Endothelial cell of umbilical vein (primary cell): Measurements from ENCODE around the gene PPM1F. TPM values are rescaled to one million over a fixed set of nuclear protein-coding genes. Genes with fewer than 3 reads are reported as not detected.
A peak's percentile ranks its signal among the peaks of the same experiment; 100 is the strongest.

Experiments
- BruUV-seq: library from RNA; stranded (reverse); fragments of 400-500 nt; replicated peaks from 2 replicates; lab custom pipeline; 2021; lab: Mats Ljungman, UMichigan
- CTCF ChIA-PET: fragments of 300-600, 350-600 bp; sonication (Branson Sonifier 250); formaldehyde crosslinking; loops from one replicate; lab custom pipeline; 2021; ENCODE audit warnings: antibody characterized with exemption, inconsistent platforms; lab: Charles Lee
- POLR2A ChIA-PET: fragments of 300-600, 350-600 bp; sonication (Branson Sonifier 250); formaldehyde crosslinking; loops from one replicate; lab custom pipeline; 2021; ENCODE audit warnings: antibody characterized with exemption, inconsistent platforms; lab: Charles Lee
- DNase-seq: peaks from one replicate; pipeline ENCODE4 v3.0.0-alpha.2; 2011; ENCODE audit warnings: low read depth, low spot score
- FAIRE-seq: peaks from 2 replicates; lab custom pipeline; 2011; peaks lifted over from hg19 to GRCh38; lab: Jason Lieb, UNC
- H2AFZ ChIP-seq: 2 replicates; pipeline ENCODE4 v1.6.0; 2012; ENCODE audit warnings: low read depth, low read length, control low read depth, inconsistent platforms
- H3K27ac ChIP-seq: 2 replicates; pipeline ENCODE4 v1.5.1; 2011; ENCODE audit warnings: low read depth, mild to moderate bottlenecking, control low read depth, low read length, moderate library complexity; ENCODE audit not compliant: insufficient read depth
- H3K27me3 ChIP-seq, 2 experiments: 2 replicates each; pipeline versions ENCODE4 v1.6.0 to v1.6.1; 2011; ENCODE audit warnings: low read length in 2 of 2, mixed read lengths in 1 of 2; ENCODE audit not compliant: control insufficient read depth in 2 of 2, insufficient read depth in 2 of 2
- H3K36me3 ChIP-seq, 2 experiments: 2 replicates in 1 of 2; 3 replicates in 1 of 2; pipeline ENCODE4 v1.5.1; 2011; ENCODE audit warnings: low read length in 2 of 2, mild to moderate bottlenecking in 1 of 2, moderate library complexity in 1 of 2; ENCODE audit not compliant: control insufficient read depth in 2 of 2, insufficient read depth in 2 of 2; ENCODE audit errors: extremely low read depth in 1 of 2
- H3K4me1 ChIP-seq: 3 replicates; pipeline ENCODE4 v1.5.1; 2011; ENCODE audit warnings: mild to moderate bottlenecking, low read length; ENCODE audit not compliant: control insufficient read depth, insufficient read depth; ENCODE audit errors: extremely low read depth
- H3K4me2 ChIP-seq: 2 replicates; pipeline ENCODE4 v1.6.1; 2011; ENCODE audit warnings: low read length, control low read depth, mixed read lengths; ENCODE audit not compliant: insufficient read depth
- H3K4me3 ChIP-seq, 3 experiments: fragments of 200-600 bp in 1 of 3; sonication (generic), shearing (Covaris generic) in 1 of 3; replicated peaks in 1 of 3; 2 replicates each; pipeline ENCODE4 v1.5.1; 2011 to 2016; ENCODE audit warnings: control low read depth in 3 of 3, low read length in 3 of 3, mild to moderate bottlenecking in 2 of 3, inconsistent platforms in 1 of 3, low read depth in 1 of 3, moderate library complexity in 1 of 3; ENCODE audit not compliant: insufficient read depth in 1 of 3
- H3K79me2 ChIP-seq: 2 replicates; pipeline ENCODE4 v1.6.0; 2012; ENCODE audit warnings: low read length, inconsistent platforms; ENCODE audit not compliant: control insufficient read depth, insufficient read depth
- H3K9ac ChIP-seq: replicated peaks from 2 replicates; pipeline ENCODE3; 2011; ENCODE audit warnings: low read length, control low read depth; ENCODE audit not compliant: insufficient read depth; ENCODE audit errors: extremely low read depth
- H3K9me1 ChIP-seq: replicated peaks from 3 replicates; pipeline ENCODE4 v1.6.0; 2011; ENCODE audit warnings: mild to moderate bottlenecking, low read length; ENCODE audit not compliant: control insufficient read depth, insufficient read depth; ENCODE audit errors: extremely low read depth
- H3K9me3 ChIP-seq: replicated peaks from 2 replicates; pipeline ENCODE4 v1.5.1; 2012; ENCODE audit warnings: low read length, inconsistent platforms; ENCODE audit not compliant: control insufficient read depth, insufficient read depth
- H4K20me1 ChIP-seq: replicated peaks from 2 replicates; pipeline ENCODE3; 2011; ENCODE audit warnings: mild to moderate bottlenecking, low read length; ENCODE audit not compliant: control insufficient read depth, insufficient read depth; ENCODE audit errors: extremely low read depth
- EZH2 ChIP-seq: IDR thresholded peaks from 2 replicates; pipeline ENCODE4 v1.6.1; 2012; ENCODE audit warnings: borderline replicate concordance, low read depth, mild to moderate bottlenecking, moderate library complexity, low read length, inconsistent platforms; ENCODE audit not compliant: severe bottlenecking
- FOS ChIP-seq: IDR thresholded peaks from 2 replicates; pipeline ENCODE4 v1.6.1; 2011; ENCODE audit warnings: mild to moderate bottlenecking, low read length, moderate library complexity, borderline replicate concordance; ENCODE audit not compliant: insufficient read depth
- GATA2 ChIP-seq: IDR thresholded peaks from 2 replicates; pipeline ENCODE4 v1.7.0; 2011; ENCODE audit warnings: low read depth, mild to moderate bottlenecking, moderate library complexity, mixed read lengths, low read length; ENCODE audit not compliant: insufficient read length, insufficient read depth
- JUN ChIP-seq: IDR thresholded peaks from 2 replicates; pipeline ENCODE4 v1.6.1; 2011; ENCODE audit warnings: borderline replicate concordance, low read depth; ENCODE audit not compliant: insufficient read length, insufficient read depth
- MYC ChIP-seq: IDR thresholded peaks from one replicate; pipeline ENCODE4 v1.6.1; 2011; ENCODE audit warnings: mild to moderate bottlenecking, low read depth, low read length
- POLR2A ChIP-seq: IDR thresholded peaks from 2 replicates; pipeline ENCODE4 v1.6.1; 2012; ENCODE audit warnings: low read depth, mild to moderate bottlenecking, control low read depth, low read length
- POLR2AphosphoS5 ChIP-seq: IDR thresholded peaks from 2 replicates; pipeline ENCODE4 v1.6.1; 2012; ENCODE audit warnings: low read depth, mild to moderate bottlenecking, control low read depth, low read length, moderate library complexity; ENCODE audit not compliant: insufficient read depth
- dilution Hi-C: fragments of 300-500 bp; cut with MboI; formaldehyde crosslinking; loops from one replicate; pipeline ENCODE4 v1.15.0; 2019; ENCODE audit warnings: low sequenced_read_pairs; ENCODE audit not compliant: extremely low pct_ligation_motif_present
- intact Hi-C: fragments of 100-400 bp; cut with micrococcal nuclease; formaldehyde crosslinking; loops from one replicate; pipeline ENCODE4 v1.10.0; 2022
- polyA plus RNA-seq, 4 experiments: library from polyadenylated mRNA; depleted of rRNA in 3 of 4; stranded (reverse) in 3 of 4; unstranded in 1 of 4; fragments of >200 nt; gene quantifications; 2 replicates each; pipeline versions ENCODE4 v1.2.1 to v1.2.3, GENCODE V29; 2011 to 2012; ENCODE audit warnings: missing spikeins in 1 of 4
- total RNA-seq: library from RNA; stranded (reverse); gene quantifications from 2 replicates; pipeline ENCODE4 v1.2.3, GENCODE V29; 2021
- TF ChIP-seq, protein P1 (sequence below): IDR thresholded peaks from 2 replicates; pipeline ENCODE4 v1.6.1; 2011; ENCODE audit not compliant: insufficient read depth, insufficient read length
- TF ChIP-seq, protein P2 (sequence below), 2 donors: IDR thresholded peaks; 1 replicate in 1 of 2; 2 replicates in 1 of 2; pipeline ENCODE4 v1.5.1; 2011; ENCODE audit warnings: low read length in 2 of 2, mild to moderate bottlenecking in 2 of 2, moderate library complexity in 2 of 2, control low read depth in 1 of 2, inconsistent platforms in 1 of 2, low read depth in 1 of 2; ENCODE audit not compliant: insufficient read depth in 1 of 2; ENCODE audit errors: extremely low read depth in 1 of 2

Gene PPM1F
- total and polyA plus RNA-seq, 2 donors (not counting 3 experiments of a cell fraction or from before 2014, with no cell fraction given) = 107 to 178 TPM

DNA sequence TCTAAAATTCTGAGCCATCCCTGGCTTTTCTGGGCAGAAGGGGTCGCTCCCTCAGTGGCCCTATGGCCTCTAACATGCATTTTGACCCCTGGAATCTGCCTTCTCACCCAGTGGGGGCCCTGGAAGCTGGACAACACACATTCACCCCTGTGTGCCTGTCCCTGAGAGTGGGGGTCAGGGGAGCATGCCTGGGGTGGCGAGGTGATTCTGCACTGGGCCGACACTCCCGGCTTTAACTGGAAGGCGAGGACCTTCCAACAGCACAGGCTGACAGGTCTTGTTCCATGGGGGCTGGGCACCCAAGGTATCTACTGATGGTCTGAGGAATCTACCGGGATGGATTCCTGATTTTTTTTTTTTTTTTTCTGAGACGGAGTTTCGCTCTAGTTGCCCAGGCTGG is 10.7 kb downstream of the PPM1F start:
- Histone ChIP-seq H3K27ac (peak overlapping the region; percentile 86), H3K9me1 (no peaks in the 10 kb centered on the region), H3K4me1 (peaks cover 83% of the 10 kb centered on the region), H3K36me3 (peaks cover 15 to 29% of the 10 kb centered on the region in 2 experiments), H3K9ac (peak overlapping the region; percentile 33), H3K4me3 (no peak overlapping the region), H3K27me3 (no peaks in the 10 kb centered on the region), H4K20me1 (no peaks in the 10 kb centered on the region), H3K79me2 (peaks cover 46% of the 10 kb centered on the region), H2AFZ (no peak overlapping the region), H3K4me2 (peak overlapping the region; percentile 7), H3K9me3 (no peaks in the 10 kb centered on the region)
- FAIRE-seq (no peak), DNase-seq (no peak)
- dilution Hi-C loops (loop anchor here (25.0 kb wide), 2 partner anchors 130 to 230 kb away; no protein-coding TSS in a partner anchor), intact Hi-C loops (loop anchor here (1.0 to 2.0 kb wide), 2 partner anchors 9 to 205 kb away; no protein-coding TSS in a partner anchor)
- BruUV-seq = TSS peak; percentile 7
- TF ChIP-seq GATA2 = no peak
- TF ChIP-seq, protein P1, sequence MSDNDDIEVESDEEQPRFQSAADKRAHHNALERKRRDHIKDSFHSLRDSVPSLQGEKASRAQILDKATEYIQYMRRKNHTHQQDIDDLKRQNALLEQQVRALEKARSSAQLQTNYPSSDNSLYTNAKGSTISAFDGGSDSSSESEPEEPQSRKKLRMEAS = no peak
- no peak for TF ChIP-seq JUN
- TF ChIP-seq FOS = no peak
- TF ChIP-seq POLR2A = no peak
- no peak for TF ChIP-seq POLR2AphosphoS5
- no peak for TF ChIP-seq EZH2
- TF ChIP-seq, protein P2, sequence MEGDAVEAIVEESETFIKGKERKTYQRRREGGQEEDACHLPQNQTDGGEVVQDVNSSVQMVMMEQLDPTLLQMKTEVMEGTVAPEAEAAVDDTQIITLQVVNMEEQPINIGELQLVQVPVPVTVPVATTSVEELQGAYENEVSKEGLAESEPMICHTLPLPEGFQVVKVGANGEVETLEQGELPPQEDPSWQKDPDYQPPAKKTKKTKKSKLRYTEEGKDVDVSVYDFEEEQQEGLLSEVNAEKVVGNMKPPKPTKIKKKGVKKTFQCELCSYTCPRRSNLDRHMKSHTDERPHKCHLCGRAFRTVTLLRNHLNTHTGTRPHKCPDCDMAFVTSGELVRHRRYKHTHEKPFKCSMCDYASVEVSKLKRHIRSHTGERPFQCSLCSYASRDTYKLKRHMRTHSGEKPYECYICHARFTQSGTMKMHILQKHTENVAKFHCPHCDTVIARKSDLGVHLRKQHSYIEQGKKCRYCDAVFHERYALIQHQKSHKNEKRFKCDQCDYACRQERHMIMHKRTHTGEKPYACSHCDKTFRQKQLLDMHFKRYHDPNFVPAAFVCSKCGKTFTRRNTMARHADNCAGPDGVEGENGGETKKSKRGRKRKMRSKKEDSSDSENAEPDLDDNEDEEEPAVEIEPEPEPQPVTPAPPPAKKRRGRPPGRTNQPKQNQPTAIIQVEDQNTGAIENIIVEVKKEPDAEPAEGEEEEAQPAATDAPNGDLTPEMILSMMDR (IDR thresholded peaks at IDR 0.05; ENCODE audit: extremely low read depth in 1 of 2, insufficient read depth in 1 of 2, low read depth in 1 of 2, low read length in 2 of 2) = no peak
- no peak for TF ChIP-seq MYC
- POLR2A ChIA-PET = interaction anchor here (0.7 kb wide), 2 partner anchors 50 to 366 kb away, joined by 4 to 5 read pairs; no protein-coding TSS in a partner anchor
- CTCF ChIA-PET = interaction anchor here (1.2 to 13.1 kb wide), 2 partner anchors 9 to 31 kb away, joined by 6 to 292 read pairs; partner anchors contain the start of gene PPM1F
